Stimulated activated CD4-positive, alpha-beta T cell treated with anti-CD3 and anti-CD28 coated beads, Interleukin-1b, Interleukin-23, amount 100 ng/mL, for 4 hours (primary cell): ENCODE measurements around the gene MYOG.

Source experiments
- DNase-seq, 2 donors: peaks; one replicate each; pipeline ENCODE4 v3.0.0-alpha.2; 2020; ENCODE audit warnings: low read depth in 2 of 2

Gene MYOG

DNA sequence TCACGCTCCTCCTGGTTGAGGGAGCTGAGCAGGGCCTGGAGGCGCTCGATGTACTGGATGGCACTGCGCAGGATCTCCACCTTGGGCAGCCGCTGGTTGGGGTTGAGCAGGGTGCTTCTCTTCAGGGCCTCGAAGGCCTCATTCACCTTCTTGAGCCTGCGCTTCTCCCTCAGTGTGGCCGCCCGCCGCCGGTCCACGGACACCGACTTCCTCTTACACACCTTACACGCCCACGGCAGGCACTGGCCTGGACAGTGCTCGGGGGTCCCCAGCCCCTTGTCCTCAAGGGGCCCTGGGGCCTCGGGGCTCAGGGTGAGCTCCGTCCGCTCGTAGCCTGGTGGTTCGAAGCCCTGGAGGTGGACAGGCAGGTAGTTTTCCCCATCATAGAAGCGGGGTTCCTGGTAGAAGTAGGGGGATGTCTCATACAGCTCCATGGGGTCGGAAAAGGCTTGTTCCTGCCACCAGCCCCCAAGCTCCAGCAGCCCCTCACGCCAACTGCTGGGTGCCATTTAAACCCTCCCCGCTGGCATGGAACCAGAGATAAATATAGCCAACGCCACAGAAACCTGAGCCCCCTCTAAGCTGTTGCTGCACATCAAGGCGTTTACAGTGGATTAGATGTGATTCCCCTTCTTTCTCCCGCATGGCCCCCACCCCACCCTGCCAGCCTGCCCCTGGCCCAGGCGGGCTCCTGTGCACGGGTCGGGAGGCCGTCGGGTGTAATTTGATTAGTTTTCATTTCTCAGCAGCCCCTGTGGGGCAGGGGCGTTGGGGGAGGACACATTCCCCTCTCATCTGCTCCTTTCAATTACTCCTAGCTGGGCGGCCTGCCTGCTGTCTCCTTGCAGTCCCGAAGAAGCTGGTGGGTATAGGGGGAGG lies at the start of gene MYOG:
Gene MYOG, minus strand, starts transcription at position 485 of the 879 bp plus-strand sequence. Its CDS starts 51 bp downstream, at position 434.
- DNase-seq, result no peak

DNA sequence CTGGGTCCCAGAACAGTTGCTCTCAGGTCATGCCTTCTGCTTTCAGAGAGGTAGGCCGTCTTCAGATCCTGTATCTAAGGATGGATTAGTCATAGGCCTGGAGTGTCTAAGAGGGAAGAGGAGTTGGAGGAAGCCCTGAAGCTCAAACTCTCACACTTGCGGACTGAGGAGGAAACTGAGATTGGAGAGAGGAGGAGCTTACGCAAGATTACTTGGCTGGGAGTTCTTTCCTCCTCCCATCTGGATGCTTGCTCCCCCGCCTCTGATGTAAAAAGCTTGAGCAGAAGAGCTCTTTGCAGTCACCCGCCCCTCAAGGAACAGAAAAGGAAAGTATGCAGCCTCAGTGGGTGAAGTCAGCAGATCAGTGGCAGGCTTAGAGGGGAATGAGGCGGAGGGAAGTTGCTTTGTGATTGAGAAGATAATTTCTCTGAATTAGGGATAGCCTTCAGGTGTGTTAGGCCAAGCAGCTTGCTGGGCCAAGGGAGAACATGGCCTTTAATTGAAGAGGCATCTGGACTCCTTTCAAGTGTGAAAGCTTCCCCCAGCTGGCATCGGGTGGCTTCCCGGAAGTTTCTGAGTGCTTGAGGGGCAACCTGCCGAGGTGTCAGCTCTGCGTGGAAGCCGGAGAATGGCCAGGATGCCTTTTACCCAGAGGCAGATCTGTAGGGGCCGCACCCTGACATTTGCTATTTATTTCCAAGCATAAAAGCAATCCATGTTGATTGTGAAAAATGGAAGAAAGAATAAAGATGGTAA lies 48.3 kb upstream of the MYOG start:
- no peak for DNase-seq

DNA sequence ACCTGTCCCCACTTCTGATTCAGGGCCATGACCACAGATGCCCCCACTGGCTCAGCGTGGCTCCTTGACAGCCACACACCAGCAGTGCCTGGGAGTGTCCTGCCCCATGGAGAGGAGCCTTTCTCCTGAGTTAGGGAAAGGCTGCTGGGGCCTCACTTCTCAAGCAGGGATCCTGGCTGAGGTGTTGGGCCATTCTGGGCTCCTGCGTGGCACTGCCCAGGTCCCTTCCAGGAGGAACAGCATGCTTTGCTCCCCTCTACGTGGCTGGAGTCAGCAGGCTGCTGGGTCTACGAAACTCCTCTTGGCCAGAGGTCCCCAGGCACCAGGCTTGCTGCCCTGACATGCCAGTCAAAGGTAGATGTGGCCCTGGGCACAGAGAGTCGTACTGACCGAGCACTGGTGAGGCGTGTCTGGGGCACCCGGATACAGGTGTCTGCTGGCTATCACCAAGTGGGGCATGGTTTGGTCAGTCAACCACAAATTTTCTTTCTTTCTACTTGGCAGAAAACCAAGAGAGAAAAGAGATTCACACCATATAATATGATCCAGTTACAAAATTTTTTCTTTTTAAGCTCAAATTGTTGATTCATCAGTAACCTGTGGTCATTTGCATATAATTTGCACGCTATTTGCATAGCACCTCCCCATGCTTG lies 45.9 kb upstream of the MYOG start:
- DNase-seq, result no peak

DNA sequence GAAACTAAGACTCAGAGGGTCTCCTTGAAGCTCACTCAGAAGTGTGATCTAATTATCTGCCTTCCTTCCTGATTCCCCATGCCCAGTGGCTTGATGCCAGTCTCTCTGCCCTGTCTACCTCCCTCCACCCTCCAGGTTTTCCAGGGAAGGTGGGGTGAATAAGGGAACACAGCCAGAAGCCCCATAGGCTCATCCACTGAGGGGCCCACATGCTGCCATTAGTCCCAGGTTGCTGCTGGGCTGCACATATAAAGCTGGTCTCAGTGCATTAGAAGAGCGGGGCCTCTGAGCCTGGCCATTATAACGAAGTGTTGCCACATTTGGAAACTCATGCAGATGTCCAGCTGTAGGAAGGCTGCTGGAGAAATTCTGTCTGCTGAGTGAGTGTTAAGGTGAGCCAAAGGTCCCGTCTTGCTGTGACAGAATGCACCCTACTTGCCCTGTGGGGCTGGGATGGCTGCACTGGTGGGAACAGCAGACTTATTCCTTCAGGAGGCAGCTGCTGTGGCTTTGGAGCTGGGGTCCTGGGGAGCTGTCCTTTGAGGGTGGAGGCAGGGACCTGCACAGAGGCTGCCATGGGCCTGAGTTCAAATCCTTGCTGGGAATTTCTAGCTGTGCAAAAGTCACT lies 44.7 kb upstream of the MYOG start:
- DNase-seq, result no peak

DNA sequence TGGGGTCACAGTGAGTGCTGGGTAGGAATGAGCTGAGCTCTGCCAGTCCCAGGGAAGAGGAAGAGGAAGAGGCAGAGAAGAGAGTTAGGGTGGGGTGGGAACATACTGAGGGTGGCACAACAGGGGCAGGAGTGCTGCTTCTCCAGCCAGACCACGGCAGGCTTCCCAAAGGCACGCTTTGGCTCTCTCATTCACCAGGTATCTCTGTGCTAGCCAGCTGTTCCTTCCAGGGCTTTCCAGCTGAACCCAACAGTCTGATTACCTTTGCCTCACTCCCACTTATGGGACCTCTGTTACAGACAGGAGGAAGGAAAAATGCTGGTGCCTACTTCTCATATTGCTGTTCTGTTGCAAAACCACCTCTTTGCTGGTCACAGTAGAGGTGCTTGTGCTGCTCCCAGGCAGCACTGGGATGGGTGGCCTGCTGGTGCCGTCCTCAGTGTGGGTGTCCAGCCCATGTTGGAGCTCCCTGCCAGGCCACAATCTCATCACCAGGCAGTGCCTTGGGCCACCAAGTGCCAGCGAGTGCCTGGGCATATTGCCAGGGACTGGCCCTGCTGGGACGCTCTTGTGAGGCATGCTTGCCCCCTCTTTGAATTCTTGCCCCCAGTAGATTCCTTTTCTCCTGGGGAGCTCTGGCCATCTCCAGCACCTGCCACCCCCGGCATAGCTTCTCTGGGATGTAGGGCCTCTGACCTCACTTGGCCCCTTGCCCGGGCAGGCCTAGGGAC lies 43.9 kb upstream of the MYOG start:
- no peak for DNase-seq

DNA sequence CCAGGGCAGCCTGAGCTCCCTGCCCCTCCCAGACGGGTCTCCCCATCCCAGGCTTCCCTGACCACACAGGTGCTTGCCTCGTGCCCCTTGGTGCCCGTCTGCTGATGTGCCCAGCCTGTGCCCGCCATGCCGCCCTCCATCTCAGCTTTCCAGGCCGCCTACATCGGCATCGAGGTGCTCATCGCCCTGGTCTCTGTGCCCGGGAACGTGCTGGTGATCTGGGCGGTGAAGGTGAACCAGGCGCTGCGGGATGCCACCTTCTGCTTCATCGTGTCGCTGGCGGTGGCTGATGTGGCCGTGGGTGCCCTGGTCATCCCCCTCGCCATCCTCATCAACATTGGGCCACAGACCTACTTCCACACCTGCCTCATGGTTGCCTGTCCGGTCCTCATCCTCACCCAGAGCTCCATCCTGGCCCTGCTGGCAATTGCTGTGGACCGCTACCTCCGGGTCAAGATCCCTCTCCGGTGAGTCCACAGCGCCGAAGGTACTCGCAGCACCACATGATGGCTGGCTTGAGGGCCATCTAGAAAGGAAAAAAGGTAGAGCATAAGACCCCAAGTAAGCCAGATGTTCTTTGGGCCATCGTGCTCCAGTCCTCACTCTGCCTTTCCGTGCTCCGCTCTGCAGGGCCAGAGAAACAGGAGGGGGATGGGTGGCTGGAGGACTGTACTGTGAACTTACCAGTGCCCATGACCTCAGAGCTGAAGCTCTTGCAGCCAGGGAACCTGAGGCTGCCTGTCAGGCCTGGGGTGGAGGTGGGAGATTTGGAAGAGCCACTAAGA lies 43.1 kb upstream of the MYOG start:
- no peak for DNase-seq

DNA sequence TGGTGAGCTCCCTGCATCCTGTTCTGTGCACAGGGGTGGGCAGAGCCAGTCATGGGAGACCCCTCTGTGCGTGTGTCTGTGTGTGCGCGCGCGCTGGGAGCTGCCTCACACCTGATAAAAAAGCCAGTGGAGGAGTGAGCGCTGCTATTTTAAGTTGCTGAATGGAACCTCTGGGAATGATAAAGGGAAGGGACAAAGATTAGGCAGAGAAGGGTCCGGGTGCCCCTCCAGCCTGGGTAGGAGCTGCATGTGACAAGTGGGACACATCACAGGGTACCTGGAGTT lies 42.6 kb upstream of the MYOG start:
- DNase-seq, result no peak

DNA sequence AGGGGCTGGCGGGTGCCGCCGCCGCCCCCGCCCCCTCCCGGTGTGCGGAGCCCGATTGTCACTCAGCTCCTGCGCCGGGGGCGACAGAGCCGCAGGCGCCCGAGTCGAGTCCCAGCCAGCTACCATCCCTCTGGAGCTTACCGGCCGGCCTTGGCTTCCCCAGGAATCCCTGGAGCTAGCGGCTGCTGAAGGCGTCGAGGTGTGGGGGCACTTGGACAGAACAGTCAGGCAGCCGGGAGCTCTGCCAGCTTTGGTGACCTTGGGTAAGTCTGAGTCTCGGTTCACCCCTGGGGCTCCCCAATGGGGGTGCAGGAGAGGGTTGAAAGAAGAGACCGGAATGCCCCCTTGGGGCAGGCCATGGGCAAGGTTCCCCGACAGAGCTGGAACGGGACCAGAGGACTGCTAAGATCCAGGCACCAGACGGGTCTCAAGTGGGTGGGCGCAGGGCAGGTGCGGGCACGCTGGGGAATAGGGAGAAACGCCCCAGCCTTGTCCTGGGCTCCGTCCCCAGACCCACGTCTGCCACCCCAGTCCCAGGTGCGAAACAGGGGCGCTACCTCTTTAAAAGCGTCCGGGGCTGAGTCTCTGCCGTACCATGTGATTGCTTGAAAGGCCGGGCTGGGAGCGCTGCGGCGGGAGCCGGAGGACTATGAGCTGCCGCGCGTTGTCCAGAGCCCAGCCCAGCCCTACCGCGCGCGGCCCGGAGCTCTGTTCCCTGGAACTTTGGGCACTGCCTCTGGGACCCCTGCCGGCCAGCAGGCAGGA lies 42.0 kb upstream of the MYOG start, which contains the start of gene ADORA1:
Gene ADORA1, plus strand, starts transcription at position 61 of the 765 bp plus-strand sequence. CDS start 1,116 bp downstream, outside the sequence.
- no peak for DNase-seq

DNA sequence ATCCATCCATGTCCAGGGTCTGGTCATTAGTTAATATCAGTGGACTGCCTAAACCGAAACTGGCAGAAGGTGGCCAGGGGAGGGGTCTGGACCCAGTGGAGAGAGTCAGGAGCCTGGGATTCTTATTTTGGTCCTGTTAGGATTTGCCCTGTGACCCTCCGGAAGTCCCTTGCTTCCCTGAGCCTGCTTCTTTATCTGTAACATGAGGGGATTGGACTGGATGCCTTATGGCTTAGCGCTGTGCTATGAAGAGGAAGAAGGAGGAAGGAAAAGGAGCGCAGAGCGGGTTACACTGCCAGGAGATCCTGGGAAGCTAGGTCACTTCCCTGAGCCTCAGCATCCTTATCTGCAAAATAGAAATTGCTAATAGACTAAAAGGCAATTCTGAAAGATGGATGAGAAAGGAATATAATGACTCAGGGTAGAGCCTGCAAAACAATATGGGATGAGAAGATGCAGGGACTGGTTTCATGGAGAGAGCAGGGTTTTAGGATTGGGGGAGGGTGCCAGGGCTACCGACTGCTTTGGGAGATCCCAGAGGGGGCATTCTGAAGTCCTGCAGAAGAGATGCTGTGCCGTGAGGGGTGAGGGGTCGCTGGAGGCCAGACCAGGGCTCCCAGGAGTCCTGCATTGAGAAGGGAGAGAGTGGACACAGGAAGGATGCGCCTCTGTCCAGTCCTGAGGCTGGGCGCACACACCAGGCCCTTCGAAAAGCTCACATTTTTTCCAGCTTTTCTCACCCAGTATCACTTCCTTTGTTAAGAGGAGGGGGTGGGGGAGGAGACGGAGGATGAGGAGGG lies 41.3 kb upstream of the MYOG start:
- DNase-seq, result no peak

DNA sequence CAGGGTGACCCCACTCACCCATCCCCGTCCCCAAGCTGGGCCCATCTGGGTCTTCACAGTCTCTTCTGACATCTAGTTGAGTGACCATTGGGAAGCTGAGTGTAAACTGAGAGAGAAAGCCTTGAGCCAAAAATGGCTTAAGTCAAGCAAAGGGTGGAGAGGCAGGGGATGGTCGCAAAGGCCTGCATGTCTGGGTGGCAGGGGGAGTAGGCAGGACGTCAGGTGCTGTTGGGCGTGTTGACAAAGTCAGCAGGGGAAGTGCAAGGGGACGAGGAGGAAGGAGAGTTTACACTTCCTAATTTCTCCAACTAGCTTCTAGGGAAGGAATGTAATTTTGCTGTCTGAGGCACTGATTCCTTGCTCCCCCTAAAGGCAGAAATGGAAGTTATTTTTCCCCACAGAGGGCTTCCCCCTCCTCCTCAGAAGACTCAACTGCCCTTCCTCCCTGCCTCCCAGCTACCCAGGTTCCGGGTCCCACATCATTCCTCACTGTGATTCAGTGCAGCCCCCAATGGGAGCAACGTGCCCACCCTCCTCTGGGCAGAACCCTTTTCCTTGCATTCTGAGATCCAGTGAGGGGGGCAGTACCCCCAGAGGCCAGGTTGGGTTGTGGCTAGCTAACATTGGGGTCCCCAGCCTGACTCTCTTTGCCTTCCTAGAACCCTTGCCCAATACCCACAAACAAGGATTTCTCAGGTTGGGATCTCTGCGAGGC lies 40.5 kb upstream of the MYOG start:
- DNase-seq, result no peak

DNA sequence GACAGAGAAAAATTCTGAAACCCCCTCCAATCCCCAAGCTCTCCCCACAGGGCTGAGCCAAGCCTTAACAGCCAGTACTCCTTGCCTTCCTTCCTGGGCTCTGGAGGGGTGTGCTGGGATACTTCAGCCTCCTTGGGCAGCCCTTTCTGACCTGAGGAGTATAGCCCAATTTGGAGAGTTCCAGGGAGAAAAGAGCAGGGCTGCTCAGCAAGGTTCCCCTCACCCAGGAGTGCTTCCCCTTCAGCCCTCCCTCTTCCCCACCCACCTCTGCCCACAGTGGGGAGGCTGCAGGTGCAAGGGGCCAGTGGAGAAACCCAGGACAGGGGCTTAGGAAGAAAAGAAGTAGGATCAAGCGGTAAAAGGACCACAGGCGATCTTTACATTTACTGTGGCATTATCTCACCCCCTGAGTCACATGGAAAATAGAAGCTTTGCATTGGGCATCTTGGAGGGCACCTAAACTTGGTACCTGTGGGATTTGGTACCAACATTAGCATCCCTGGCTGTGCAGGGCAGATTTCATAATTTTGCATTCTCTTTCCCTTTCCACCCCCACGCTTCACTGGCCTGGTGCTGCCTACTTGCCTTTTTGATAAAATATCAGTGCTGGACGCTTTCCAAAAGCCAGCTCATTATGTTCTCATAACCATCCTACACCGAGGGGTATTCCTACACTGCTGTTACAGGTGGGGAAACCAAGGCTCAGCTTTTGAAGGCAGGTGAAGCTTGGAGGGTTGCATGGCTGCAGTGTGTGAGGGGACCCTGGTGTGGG lies 38.9 kb upstream of the MYOG start:
- DNase-seq, result no peak

DNA sequence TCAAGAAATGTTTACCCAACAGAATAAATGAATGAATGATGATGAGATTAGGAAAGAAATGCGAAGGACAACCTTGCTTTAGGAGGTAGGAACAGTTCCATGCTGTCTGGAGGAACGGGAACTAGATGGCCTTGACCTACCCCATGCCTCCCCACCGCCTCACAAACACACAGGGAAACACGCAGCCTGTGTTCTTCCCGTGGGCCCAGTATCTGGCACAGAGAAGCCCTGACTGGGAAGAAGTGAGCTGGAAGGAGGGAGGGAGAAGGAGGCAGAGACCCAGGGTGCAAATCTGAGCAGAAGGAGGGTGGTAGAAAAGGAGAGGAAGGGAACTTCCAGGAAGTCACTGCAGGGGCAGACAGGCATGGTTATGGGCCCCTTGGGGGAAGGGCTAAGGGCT lies 38.2 kb upstream of the MYOG start:
- no peak for DNase-seq

DNA sequence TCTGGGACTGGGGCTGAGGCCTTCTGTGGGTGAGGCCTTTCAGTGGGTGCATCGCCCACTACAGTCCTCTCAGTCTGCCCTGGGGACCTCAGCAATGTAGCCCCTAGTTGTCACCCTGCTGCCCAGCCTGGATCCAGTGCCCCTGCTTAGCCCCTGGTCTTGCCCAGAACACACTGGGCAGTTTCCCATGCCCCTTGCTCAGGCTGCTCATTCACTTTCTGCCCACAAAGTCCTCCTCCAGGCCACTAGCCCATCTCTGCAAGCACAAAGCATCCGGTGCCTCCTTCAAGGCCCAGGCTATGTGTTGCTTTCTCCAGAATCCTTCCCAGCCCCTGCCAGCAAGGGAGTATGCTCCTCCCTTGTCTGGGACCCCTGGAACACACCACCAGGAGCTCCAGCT lies 36.3 kb upstream of the MYOG start:
- no peak for DNase-seq

DNA sequence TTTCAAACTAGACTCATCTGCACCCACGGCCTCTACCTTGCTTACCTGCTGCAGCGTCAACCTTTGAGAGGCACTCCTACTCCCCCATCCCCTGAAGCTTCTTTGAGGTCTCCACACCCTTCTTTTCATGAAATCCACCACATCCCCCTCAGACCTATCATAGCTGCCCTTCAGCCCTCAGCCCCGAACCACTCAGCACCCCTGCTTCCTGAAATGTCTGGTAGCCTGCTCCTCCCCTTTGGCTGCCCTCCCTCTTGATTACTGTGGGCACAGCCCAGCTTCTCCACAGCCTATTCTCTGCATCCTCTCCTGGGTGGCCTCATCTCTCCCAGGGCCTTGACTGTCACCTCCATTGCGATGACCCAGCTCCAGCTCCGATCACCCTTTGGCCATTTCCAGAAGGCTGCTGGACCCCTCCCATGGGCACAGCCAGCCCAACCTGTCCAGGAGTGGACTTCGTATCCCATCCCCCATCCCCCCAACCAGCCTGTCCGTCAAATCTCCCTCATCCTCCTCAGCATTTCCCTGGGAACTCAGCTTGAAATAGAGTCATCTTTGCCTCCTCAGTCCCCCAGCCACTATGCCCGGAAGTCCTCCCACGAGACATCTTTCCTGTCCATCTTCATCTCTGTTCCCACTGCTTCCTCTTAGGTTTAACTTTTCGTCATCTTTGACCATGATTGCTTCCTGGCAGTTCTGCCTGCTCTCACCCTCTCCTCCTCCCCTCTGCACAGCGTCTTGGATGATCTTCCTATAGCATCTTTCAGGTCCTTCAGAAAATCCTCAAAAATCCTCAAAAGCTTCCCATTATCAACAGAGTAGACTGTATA lies 35.6 kb upstream of the MYOG start:
- no peak for DNase-seq

DNA sequence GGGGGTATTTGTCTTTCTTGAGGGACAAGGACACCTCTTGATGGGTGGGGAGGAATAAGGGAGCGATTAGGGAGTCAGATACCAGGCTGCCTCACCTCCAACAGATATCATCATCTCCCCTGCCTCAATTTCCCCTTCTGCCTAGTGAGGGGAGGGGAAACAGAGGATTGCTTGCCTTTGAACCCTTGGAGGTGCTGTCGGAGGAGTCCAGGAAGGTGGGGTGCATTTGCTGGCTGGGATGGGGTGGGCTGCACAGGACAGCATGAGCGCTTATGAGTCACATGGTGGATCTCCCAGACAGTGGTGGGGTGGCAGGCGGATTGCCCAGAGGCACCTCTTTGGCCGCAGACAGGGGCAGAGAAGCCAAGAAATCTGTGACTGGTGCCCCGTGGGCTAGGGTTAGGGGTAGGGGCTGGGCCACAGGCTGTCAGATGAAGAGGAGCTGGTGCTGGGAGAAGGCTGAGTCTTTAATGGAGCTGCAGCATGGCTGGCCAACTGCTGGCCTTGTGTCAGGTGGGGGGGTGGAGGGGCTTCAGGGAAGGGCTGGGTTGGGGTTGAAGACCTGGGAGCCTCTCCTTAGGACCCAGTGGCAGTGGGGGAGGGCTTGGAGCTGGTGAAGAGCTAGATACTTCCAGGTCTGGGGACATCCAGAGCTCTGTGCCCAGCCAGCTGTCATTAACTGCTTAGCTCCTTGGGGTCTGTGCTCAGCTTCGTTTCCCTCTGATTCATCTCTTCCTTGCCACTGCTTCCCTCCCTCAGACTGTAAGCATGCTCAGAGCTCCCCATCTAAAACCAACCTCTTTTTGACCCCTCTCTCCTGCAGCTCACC lies 34.7 kb upstream of the MYOG start:
- no peak for DNase-seq
